Loucy (cell line): ENCODE measurements around the gene PLEKHG5.

ENCODE experiments used
- H2AFZ ChIP-seq: fragments of 200-600 bp; sonication (generic); 2 replicates; pipeline ENCODE4 v1.6.0; 2016; ENCODE audit warnings: antibody characterized with exemption, mild to moderate bottlenecking, low read length, moderate library complexity
- H3F3A ChIP-seq: fragments of 200-600 bp; 2 replicates; pipeline ENCODE4 v1.6.0; 2016; ENCODE audit warnings: antibody characterized with exemption, low read depth, mild to moderate bottlenecking
- H3K27me3 ChIP-seq: fragments of 200-600 bp; sonication (generic); 2 replicates; pipeline ENCODE4 v1.6.1; 2014; ENCODE audit warnings: low read length, mild to moderate bottlenecking; ENCODE audit not compliant: insufficient read depth, poor library complexity, severe bottlenecking
- H3K36me3 ChIP-seq: fragments of 200-600 bp; sonication (generic); 2 replicates; pipeline ENCODE4 v1.6.1; 2016; ENCODE audit warnings: low read length; ENCODE audit not compliant: insufficient read depth
- H3K4me1 ChIP-seq: fragments of 200-600 bp; sonication (generic); 2 replicates; pipeline ENCODE4 v1.5.1; 2014; ENCODE audit warnings: low read length, mild to moderate bottlenecking; ENCODE audit not compliant: insufficient read depth, poor library complexity, severe bottlenecking
- H3K4me2 ChIP-seq: fragments of 200-600 bp; sonication (generic); 2 replicates; pipeline ENCODE4 v1.6.0; 2014; ENCODE audit warnings: antibody characterized with exemption, low read length, low read depth, mild to moderate bottlenecking; ENCODE audit not compliant: poor library complexity, severe bottlenecking
- H3K4me3 ChIP-seq: fragments of 200-600 bp; sonication (generic); 2 replicates; pipeline ENCODE4 v1.5.1; 2014; ENCODE audit warnings: low read length, mild to moderate bottlenecking, mixed read lengths; ENCODE audit not compliant: poor library complexity, severe bottlenecking
- H3K79me2 ChIP-seq: fragments of 200-600 bp; sonication (generic); 2 replicates; pipeline ENCODE4 v1.6.1; 2014; ENCODE audit warnings: low read length; ENCODE audit not compliant: insufficient read depth
- H3K9ac ChIP-seq: fragments of 200-600 bp; sonication (generic); 2 replicates; pipeline ENCODE4 v1.6.0; 2014; ENCODE audit warnings: mild to moderate bottlenecking, low read depth, low read length, moderate library complexity; ENCODE audit not compliant: poor library complexity, severe bottlenecking
- H3K9me2 ChIP-seq: fragments of 200-600 bp; sonication (generic); replicated peaks from 2 replicates; pipeline ENCODE4 v1.6.1; 2016; ENCODE audit warnings: low read depth, low read length, mixed read lengths
- H3K9me3 ChIP-seq: fragments of 200-600 bp; sonication (generic); 2 replicates; pipeline ENCODE4 v1.6.1; 2014; ENCODE audit warnings: mild to moderate bottlenecking, antibody characterized with exemption, low read length, low read depth; ENCODE audit not compliant: insufficient read depth
- H4K20me1 ChIP-seq: fragments of 200-600 bp; sonication (generic); 2 replicates; pipeline ENCODE4 v1.6.0; 2014; ENCODE audit warnings: antibody characterized with exemption, low read length, mild to moderate bottlenecking; ENCODE audit not compliant: insufficient read depth, poor library complexity, severe bottlenecking
- CTCF ChIP-seq: fragments of 200-600 bp; sonication (generic); conservative IDR thresholded peaks from 2 replicates; pipeline ENCODE4 v1.5.1; 2014; ENCODE audit warnings: mild to moderate bottlenecking, antibody characterized with exemption, low read length
- EZH2phosphoT487 ChIP-seq: fragments of 200-600 bp; IDR thresholded peaks from 2 replicates; pipeline ENCODE4 v1.6.1; 2018; ENCODE audit warnings: antibody characterized with exemption, mild to moderate bottlenecking, moderate library complexity, borderline replicate concordance

PLEKHG5 gene

GRCh38 chr1:6484826-6485167 lies 6.7 kb downstream of the PLEKHG5 start:
- Histone ChIP-seq H3K36me3 (no peaks in the 10 kb centered on the region), H3F3A (no peaks in the 10 kb centered on the region), H3K4me3 (no peak overlapping the region), H3K9me3 (no peaks in the 10 kb centered on the region), H3K4me2 (no peak overlapping the region), H3K9ac (no peak overlapping the region), H4K20me1 (no peaks in the 10 kb centered on the region), H3K4me1 (peaks cover 8% of the 10 kb centered on the region), H3K9me2 (no peaks in the 10 kb centered on the region), H3K27me3 (no peaks in the 10 kb centered on the region), H3K79me2 (no peaks in the 10 kb centered on the region), H2AFZ (no peak overlapping the region)
- TF ChIP-seq EZH2phosphoT487 (no peak), CTCF (no peak)

- no peaks in the 10 kb centered on the region for H3K79me2 ChIP-seq
- peaks cover 4% of the 10 kb centered on the region for H3K4me1 ChIP-seq
- no peaks in the 10 kb centered on the region for H3K36me3 ChIP-seq
- H3K9me2 ChIP-seq: no peaks in the 10 kb centered on the region
- TF ChIP-seq CTCF: no peak
- no peak for TF ChIP-seq EZH2phosphoT487
- H2AFZ ChIP-seq: no peak overlapping the region
- no peaks in the 10 kb centered on the region for H3K27me3 ChIP-seq
- H3K4me3 ChIP-seq: no peak overlapping the region
- no peak overlapping the region for H3K9ac ChIP-seq
- H3K9me3 ChIP-seq: no peaks in the 10 kb centered on the region
- no peaks in the 10 kb centered on the region for H4K20me1 ChIP-seq
- H3K4me2 ChIP-seq: no peak overlapping the region
- no peaks in the 10 kb centered on the region for H3F3A ChIP-seq
Observed at GRCh38 chr1:6483761-6484117, 7.7 kb downstream of the PLEKHG5 start.

- Histone ChIP-seq H3K9me3 (no peaks in the 10 kb centered on the region), H3K9me2 (no peaks in the 10 kb centered on the region), H3F3A (no peaks in the 10 kb centered on the region), H2AFZ (no peak overlapping the region), H3K4me1 (peaks cover 4% of the 10 kb centered on the region), H4K20me1 (no peaks in the 10 kb centered on the region), H3K36me3 (no peaks in the 10 kb centered on the region), H3K4me2 (no peak overlapping the region), H3K9ac (no peak overlapping the region), H3K27me3 (no peaks in the 10 kb centered on the region), H3K4me3 (no peak overlapping the region), H3K79me2 (no peaks in the 10 kb centered on the region)
- no peak for TF ChIP-seq CTCF
- TF ChIP-seq EZH2phosphoT487: no peak
Observed at GRCh38 chr1:6483017-6483760, 8.3 kb downstream of the PLEKHG5 start.
